Stomach (tissue), 4 donors: ENCODE measurements around the gene SMIM38.

Experiments used
- EP300 ChIP-seq: sonication (generic); formaldehyde crosslinking; IDR thresholded peaks from one replicate; pipeline ENCODE4 v1.6.1; 2017; ENCODE audit warnings: antibody characterized with exemption
- POLR2AphosphoS5 ChIP-seq, 3 donors: sonication (generic); formaldehyde crosslinking; IDR thresholded peaks; one replicate each; pipeline ENCODE4 v1.6.1; 2016; ENCODE audit warnings: antibody characterized with exemption in 3 of 3
- TF ChIP-seq, protein P1 (sequence below), 7 experiments: fragments of 450-650 bp in 4 of 7; fragments of 200-600 bp in 3 of 7; sonication (generic) in 3 of 7; IDR thresholded peaks; one replicate each; pipeline ENCODE4 v1.5.1; 2016 to 2019; ENCODE audit warnings: antibody characterized with exemption in 7 of 7, control low read depth in 2 of 7, mild to moderate bottlenecking in 1 of 7

DNA sequence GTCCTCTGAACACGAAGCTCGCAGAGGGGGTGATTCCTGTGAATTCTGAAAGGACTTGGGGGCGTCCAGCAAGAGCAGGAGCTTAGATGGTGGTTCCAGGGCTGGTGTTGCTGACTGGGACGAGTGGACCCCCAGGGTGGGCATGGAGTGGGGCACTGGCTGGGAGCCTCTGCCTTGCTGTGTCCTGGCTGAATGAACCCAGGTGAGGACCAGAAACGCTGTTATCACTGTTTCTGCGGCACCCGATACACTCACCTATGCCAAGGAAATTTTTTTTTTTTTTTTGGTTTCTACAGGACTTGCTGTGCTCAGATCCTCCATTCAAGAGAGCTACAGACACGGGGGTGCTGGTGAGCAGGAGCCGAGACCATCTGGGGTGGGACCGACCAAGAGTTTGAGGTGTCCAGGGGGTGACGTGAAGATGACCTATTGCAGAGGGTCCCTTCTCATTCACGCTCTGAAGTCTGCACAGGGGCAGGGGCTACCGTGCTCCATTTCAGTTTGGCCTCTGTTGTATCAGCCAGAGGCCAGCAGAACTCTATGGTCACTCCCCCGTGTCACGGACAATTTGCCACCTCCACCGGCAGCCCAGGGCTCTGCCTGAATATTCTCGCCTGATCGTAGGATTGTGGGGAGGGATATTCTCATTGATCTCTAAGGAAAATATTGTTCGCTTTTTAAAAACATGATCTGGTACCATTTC lies 3.6 kb downstream of the SMIM38 start:
- TF ChIP-seq, protein P1, sequence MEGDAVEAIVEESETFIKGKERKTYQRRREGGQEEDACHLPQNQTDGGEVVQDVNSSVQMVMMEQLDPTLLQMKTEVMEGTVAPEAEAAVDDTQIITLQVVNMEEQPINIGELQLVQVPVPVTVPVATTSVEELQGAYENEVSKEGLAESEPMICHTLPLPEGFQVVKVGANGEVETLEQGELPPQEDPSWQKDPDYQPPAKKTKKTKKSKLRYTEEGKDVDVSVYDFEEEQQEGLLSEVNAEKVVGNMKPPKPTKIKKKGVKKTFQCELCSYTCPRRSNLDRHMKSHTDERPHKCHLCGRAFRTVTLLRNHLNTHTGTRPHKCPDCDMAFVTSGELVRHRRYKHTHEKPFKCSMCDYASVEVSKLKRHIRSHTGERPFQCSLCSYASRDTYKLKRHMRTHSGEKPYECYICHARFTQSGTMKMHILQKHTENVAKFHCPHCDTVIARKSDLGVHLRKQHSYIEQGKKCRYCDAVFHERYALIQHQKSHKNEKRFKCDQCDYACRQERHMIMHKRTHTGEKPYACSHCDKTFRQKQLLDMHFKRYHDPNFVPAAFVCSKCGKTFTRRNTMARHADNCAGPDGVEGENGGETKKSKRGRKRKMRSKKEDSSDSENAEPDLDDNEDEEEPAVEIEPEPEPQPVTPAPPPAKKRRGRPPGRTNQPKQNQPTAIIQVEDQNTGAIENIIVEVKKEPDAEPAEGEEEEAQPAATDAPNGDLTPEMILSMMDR (IDR thresholded peaks at IDR 0.05): no peak
- TF ChIP-seq EP300: no peak
- no peak for TF ChIP-seq POLR2AphosphoS5 (IDR thresholded peaks at IDR 0.05)
